Tibial nerve (tissue), 4 donors: Measurements from ENCODE around the gene KRTAP4-5. TPM values are rescaled to one million over a fixed set of nuclear protein-coding genes. Genes with fewer than 3 reads are reported as not detected.
"Not testable (repeated sequence)": the region's sequence is repeated elsewhere in the genome, so short reads cannot be mapped to it uniquely, and the experiment has no call there.

Experiments used
- DNase-seq, 2 donors: peaks; one replicate each; pipeline ENCODE4 v3.0.0-alpha.2; 2019; ENCODE audit warnings: low spot score in 2 of 2
- H3K27ac ChIP-seq, 4 donors: fragments of 200-600 bp; sonication (generic) in 3 of 4; one replicate each; pipeline ENCODE4 v1.5.1; 2017 to 2019; ENCODE audit warnings: mild to moderate bottlenecking in 1 of 4
- H3K27me3 ChIP-seq, 2 donors: fragments of 200-600 bp; sonication (generic) in 1 of 2; one replicate each; pipeline versions ENCODE4 v1.5.1 to v1.6.0; 2017 to 2019
- H3K36me3 ChIP-seq, 3 donors: fragments of 200-600 bp; sonication (generic); one replicate each; pipeline ENCODE4 v1.5.1; 2018 to 2019
- H3K4me1 ChIP-seq, 4 donors: fragments of 200-600 bp; sonication (generic) in 3 of 4; one replicate each; pipeline ENCODE4 v1.5.1; 2017 to 2019
- H3K4me3 ChIP-seq, 4 donors: fragments of 200-600 bp; sonication (generic) in 3 of 4; one replicate each; pipeline ENCODE4 v1.5.1; 2017 to 2019; ENCODE audit warnings: mild to moderate bottlenecking in 1 of 4, moderate library complexity in 1 of 4
- H3K9me3 ChIP-seq, 4 donors: fragments of 200-600 bp; sonication (generic) in 3 of 4; one replicate each; pipeline ENCODE4 v1.5.1; 2017 to 2019
- EP300 ChIP-seq, 2 donors: sonication (generic); formaldehyde crosslinking; IDR thresholded peaks; one replicate each; pipeline ENCODE4 v1.6.1; 2017; ENCODE audit warnings: antibody characterized with exemption in 2 of 2, mild to moderate bottlenecking in 1 of 2
- POLR2A ChIP-seq, 2 donors: fragments of 450-650 bp; IDR thresholded peaks; one replicate each; pipeline ENCODE4 v1.6.1; 2017; ENCODE audit warnings: antibody characterized with exemption in 2 of 2, mild to moderate bottlenecking in 2 of 2, moderate library complexity in 2 of 2
- WGBS, 2 donors: methylation state at CpG; one replicate each; pipeline ENCODE4 v1.1.5; 2018; 5-methylcytosine and 5-hydroxymethylcytosine counted together
- total RNA-seq, 4 donors: library from RNA; depleted of rRNA; stranded (reverse); fragments of >200 nt; gene quantifications; one replicate each; pipeline ENCODE4 v1.1.0, GENCODE V29; 2016
- TF ChIP-seq, protein P1 (sequence below), 5 experiments: fragments of 200-600 bp in 3 of 5; fragments of 450-650 bp in 2 of 5; sonication (generic) in 3 of 5; IDR thresholded peaks; one replicate each; pipeline ENCODE4 v1.5.1; 2016 to 2019; ENCODE audit warnings: antibody characterized with exemption in 5 of 5, mild to moderate bottlenecking in 3 of 5, moderate library complexity in 2 of 5

The KRTAP4-5 gene
- not detected for total RNA-seq

DNA sequence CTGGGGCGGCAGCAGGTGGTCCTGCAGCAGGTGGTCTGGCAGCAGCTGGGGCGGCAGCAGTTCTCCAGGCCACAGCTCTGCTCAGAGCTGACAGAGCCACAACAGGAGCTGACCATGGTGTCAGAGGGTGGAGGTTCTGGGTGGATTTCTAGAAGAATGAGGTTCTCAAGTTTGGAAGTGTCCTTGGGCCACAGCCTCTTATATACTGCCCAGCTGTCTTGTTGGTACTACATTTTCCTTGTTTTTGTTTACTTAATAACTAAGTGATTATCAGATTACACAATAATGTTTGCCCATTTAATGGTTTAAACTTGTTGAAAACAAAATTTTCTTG lies at the start of gene KRTAP4-5:
KRTAP4-5 (minus strand) TSS at position 174 of the 334 bp plus-strand sequence; CDS start at position 116, 58 bp downstream.
- 61 to 86% methylated on average over 2 of the region's 2 CpGs for WGBS, 2 donors
- no peak within 1 kb of the TSS for H3K4me3 ChIP-seq
- H3K36me3 ChIP-seq, result no peaks in the 10 kb centered on the region

DNA sequence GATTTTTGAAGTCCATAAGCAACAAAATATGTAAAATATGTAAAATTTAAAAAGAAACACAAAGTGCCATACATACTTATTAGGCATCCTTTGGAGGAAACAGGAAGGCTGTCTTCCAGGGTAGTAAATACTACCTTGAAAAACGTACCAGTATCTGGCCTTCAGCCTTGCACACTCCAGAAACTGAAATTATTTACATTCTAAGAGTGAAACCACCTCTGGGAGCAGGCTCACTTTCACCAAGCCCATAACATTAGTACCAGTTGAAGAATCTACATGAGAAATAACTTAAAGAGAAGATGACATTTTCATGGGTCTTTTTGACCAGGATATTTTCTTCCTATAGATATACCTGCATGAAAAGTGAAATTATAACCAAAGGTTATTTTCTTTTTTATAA lies 46.4 kb upstream of the KRTAP4-5 start:
- no peak overlapping the region for H3K4me3 ChIP-seq
- H3K4me1 ChIP-seq, result no peaks in the 10 kb centered on the region
- TF ChIP-seq POLR2A (IDR thresholded peaks at IDR 0.05) (no peak), EP300 (IDR thresholded peaks at IDR 0.05) (no peak)
- TF ChIP-seq, protein P1, sequence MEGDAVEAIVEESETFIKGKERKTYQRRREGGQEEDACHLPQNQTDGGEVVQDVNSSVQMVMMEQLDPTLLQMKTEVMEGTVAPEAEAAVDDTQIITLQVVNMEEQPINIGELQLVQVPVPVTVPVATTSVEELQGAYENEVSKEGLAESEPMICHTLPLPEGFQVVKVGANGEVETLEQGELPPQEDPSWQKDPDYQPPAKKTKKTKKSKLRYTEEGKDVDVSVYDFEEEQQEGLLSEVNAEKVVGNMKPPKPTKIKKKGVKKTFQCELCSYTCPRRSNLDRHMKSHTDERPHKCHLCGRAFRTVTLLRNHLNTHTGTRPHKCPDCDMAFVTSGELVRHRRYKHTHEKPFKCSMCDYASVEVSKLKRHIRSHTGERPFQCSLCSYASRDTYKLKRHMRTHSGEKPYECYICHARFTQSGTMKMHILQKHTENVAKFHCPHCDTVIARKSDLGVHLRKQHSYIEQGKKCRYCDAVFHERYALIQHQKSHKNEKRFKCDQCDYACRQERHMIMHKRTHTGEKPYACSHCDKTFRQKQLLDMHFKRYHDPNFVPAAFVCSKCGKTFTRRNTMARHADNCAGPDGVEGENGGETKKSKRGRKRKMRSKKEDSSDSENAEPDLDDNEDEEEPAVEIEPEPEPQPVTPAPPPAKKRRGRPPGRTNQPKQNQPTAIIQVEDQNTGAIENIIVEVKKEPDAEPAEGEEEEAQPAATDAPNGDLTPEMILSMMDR (IDR thresholded peaks at IDR 0.05), result no peak
- H3K27ac ChIP-seq, result no peak overlapping the region
- H3K9me3 ChIP-seq, result peaks cover 0 to 16% (median 0%) of the 10 kb centered on the region in 4 donors
- no peak for DNase-seq
- no peaks in the 10 kb centered on the region for H3K36me3 ChIP-seq
- H3K27me3 ChIP-seq, result no peaks in the 10 kb centered on the region
- WGBS, 2 donors, result 30 to 58% methylated on average over 1 of the region's 1 CpG

More for the DNA sequence above, at the start of gene KRTAP4-5:
- no peak for DNase-seq
- Histone ChIP-seq H3K9me3 (no peaks in the 10 kb centered on the region), H3K27ac (no peak within 1 kb of the TSS), H3K27me3 (no peaks in the 10 kb centered on the region), H3K4me1 (no peaks in the 10 kb centered on the region)
- TF ChIP-seq, protein P1 (IDR thresholded peaks at IDR 0.05), result no peak
- TF ChIP-seq POLR2A (IDR thresholded peaks at IDR 0.05), result no peak
- TF ChIP-seq EP300 (IDR thresholded peaks at IDR 0.05), result no peak

DNA sequence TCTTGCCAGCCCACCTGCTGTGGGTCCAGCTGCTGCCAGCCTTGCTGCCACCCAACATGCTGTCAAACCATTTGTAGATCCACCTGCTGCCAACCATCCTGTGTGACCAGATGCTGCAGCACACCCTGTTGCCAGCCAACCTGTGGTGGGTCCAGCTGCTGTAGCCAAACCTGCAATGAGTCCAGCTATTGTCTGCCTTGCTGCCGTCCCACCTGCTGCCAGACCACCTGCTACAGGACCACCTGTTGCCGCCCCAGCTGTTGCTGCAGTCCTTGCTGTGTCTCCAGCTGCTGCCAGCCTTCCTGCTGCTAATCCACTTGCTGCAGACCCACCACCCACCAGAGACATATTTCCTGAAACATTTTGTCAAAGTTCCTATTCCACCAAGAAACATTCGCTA lies 40.7 kb upstream of the KRTAP4-5 start:
- no peak for TF ChIP-seq POLR2A (IDR thresholded peaks at IDR 0.05)
- TF ChIP-seq EP300 (IDR thresholded peaks at IDR 0.05), result no peak
- TF ChIP-seq, protein P1 (IDR thresholded peaks at IDR 0.05), result no peak
- Histone ChIP-seq H3K36me3 (no peaks in the 10 kb centered on the region), H3K27me3 (no peaks in the 10 kb centered on the region), H3K27ac (no peak overlapping the region), H3K9me3 (no peaks in the 10 kb centered on the region), H3K4me1 (no peaks in the 10 kb centered on the region), H3K4me3 (no peak overlapping the region)
- 83 to 98% methylated on average over 2 to 3 of the region's 3 CpGs for WGBS, 2 donors
- DNase-seq, result no peak

DNA sequence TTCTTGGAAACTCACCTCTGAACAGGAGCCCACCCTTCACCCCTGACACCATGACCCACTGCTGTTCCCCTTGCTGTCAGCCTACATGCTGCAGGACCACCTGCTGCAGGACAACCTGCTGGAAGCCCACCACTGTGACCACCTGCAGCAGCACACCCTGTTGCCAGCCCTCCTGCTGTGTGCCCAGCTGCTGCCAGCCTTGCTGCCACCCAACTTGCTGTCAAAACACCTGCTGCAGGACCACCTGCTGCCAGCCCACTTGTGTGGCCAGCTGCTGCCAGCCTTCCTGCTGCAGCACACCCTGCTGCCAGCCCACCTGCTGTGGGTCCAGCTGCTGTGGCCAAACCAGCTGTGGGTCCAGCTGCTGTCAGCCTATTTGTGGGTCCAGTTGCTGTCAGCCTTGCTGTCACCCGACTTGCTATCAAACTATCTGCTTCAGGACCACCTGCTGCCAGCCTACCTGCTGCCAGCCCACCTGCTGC lies 40.3 kb upstream of the KRTAP4-5 start, which contains the start of gene KRTAP9-1:
KRTAP9-1 (plus strand) TSS at position 51 of the 482 bp plus-strand sequence; CDS start at position 51, 0 bp downstream.
- 89 to 100% methylated on average over 1 of the region's 1 CpG for WGBS, 2 donors
- DNase-seq, H3K4me1 ChIP-seq, H3K4me3 ChIP-seq, H3K36me3 ChIP-seq, H3K9me3 ChIP-seq, H3K27me3 ChIP-seq, H3K27ac ChIP-seq: not testable (repeated sequence)

DNA sequence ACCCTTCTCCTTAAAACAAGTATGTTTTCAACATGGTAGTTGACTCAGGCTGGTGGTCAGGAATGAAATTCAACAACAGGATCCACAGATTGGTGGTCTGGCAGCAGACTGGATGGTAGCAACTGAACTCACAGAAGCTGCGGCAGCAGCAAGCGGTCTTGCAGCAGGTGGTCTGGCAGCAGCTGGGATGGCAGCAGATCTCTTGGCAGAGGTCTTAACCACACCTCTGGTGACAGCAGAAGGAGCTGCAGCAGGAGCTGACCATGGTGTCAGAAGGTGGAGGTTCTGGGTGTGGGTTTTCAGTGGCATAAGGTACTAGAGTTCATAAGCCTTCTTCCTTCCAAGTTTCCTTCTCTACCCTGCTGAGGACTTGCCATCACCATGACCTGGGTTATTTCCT lies 37.2 kb upstream of the KRTAP4-5 start:
- DNase-seq, result no peak
- H3K27me3 ChIP-seq, result no peaks in the 10 kb centered on the region
- TF ChIP-seq, protein P1 (IDR thresholded peaks at IDR 0.05), result no peak
- TF ChIP-seq POLR2A (IDR thresholded peaks at IDR 0.05) (no peak), EP300 (IDR thresholded peaks at IDR 0.05) (no peak)
- no peaks in the 10 kb centered on the region for H3K4me1 ChIP-seq
- peaks cover 0 to 7% (median 0%) of the 10 kb centered on the region in 4 donors for H3K9me3 ChIP-seq
- 90 to 92% methylated on average over 2 of the region's 2 CpGs for WGBS, 2 donors
- H3K36me3 ChIP-seq, result no peaks in the 10 kb centered on the region
- no peak overlapping the region for H3K4me3 ChIP-seq
- no peak overlapping the region for H3K27ac ChIP-seq

DNA sequence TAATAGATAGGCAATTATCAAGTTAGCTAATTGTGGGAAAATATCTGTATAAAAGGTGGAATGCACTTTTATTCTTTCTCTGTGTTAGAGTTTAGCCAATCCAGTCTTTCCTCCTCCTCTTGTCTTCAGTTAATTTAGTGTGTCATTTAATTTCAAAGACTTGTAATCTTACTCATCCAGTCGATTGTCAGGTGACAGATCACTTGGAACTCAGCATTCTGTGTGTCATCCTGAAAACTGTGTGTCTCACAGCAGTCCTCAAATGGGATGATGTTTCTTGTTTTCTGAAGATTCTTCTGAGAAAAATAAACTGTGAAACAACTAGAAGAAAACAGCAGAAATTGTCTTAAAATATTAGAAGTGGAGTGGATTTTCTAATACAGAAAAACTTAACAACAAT lies 35.4 kb upstream of the KRTAP4-5 start:
- TF ChIP-seq POLR2A (IDR thresholded peaks at IDR 0.05) (no peak), EP300 (IDR thresholded peaks at IDR 0.05) (no peak)
- TF ChIP-seq, protein P1 (IDR thresholded peaks at IDR 0.05), result no peak
- WGBS, 2 donors, result 61 to 76% methylated on average over 1 of the region's 1 CpG
- no peaks in the 10 kb centered on the region for H3K36me3 ChIP-seq

More for the DNA sequence above, 35.4 kb upstream of the KRTAP4-5 start:
- no peak for DNase-seq
- no peaks in the 10 kb centered on the region for H3K4me1 ChIP-seq
- no peak overlapping the region for H3K4me3 ChIP-seq
- H3K9me3 ChIP-seq, result peaks cover 0 to 7% (median 0%) of the 10 kb centered on the region in 4 donors
- H3K27ac ChIP-seq, result no peak overlapping the region
- H3K27me3 ChIP-seq, result no peaks in the 10 kb centered on the region
